ENCODE data around the gene SF3A1. TPM values are rescaled to one million over a fixed set of nuclear protein-coding genes. Genes with fewer than 3 reads are reported as not detected.

SF3A1 gene
- polyA plus RNA-seq, 5 donors = 105 to 165 (median 132) TPM

GRCh38 chr22:30390974-30391691 lies 34.4 kb upstream of the SF3A1 start:
- DNase-seq = peak; percentile 38 to 54

- peak; percentile 83 to 84 for DNase-seq
These were observed 30.5 kb upstream of the SF3A1 start, which contains the start of gene RNF215 for GRCh38 chr22:30386960-30387827. Gene RNF215, minus strand, starts transcription at chr22:30387411. Its CDS starts 98 bp downstream, at chr22:30387313.

GRCh38 chr22:30386608-30386959 lies 29.9 kb upstream of the SF3A1 start:
- DNase-seq = no peak

GRCh38 chr22:30385942-30386341 lies 29.2 kb upstream of the SF3A1 start:
- no peak for DNase-seq

GRCh38 chr22:30383061-30383460 lies 26.4 kb upstream of the SF3A1 start:
- DNase-seq = no peak

- DNase-seq = no peak
These were observed 25.6 kb upstream of the SF3A1 start for GRCh38 chr22:30382340-30382739.

GRCh38 chr22:30381264-30381663 lies 24.6 kb upstream of the SF3A1 start:
- no peak for DNase-seq

- DNase-seq = no peak
These were observed 23.3 kb upstream of the SF3A1 start for GRCh38 chr22:30380011-30380410.

GRCh38 chr22:30375312-30375849 lies 18.7 kb upstream of the SF3A1 start:
- no peak for DNase-seq

GRCh38 chr22:30373331-30374325 lies 16.9 kb upstream of the SF3A1 start:
- DNase-seq = no peak

- DNase-seq = no peak
These were observed 16.2 kb upstream of the SF3A1 start for GRCh38 chr22:30372915-30373314.

GRCh38 chr22:30371981-30372380 lies 15.3 kb upstream of the SF3A1 start:
- DNase-seq = no peak

- no peak for DNase-seq
These were observed 14.6 kb upstream of the SF3A1 start for GRCh38 chr22:30371321-30371720.

- no peak for DNase-seq
These were observed 14.0 kb upstream of the SF3A1 start for GRCh38 chr22:30370641-30371230.

- no peak for DNase-seq
These were observed 11.7 kb upstream of the SF3A1 start for GRCh38 chr22:30368420-30368819.

- DNase-seq = no peak
These were observed 9.2 kb upstream of the SF3A1 start for GRCh38 chr22:30365891-30366290.

GRCh38 chr22:30362651-30363281 lies 6.1 kb upstream of the SF3A1 start:
- DNase-seq = no peak

- no peak for DNase-seq
These were observed 5.4 kb upstream of the SF3A1 start for GRCh38 chr22:30361916-30362650.

- DNase-seq = no peak
These were observed 1.8 kb upstream of the SF3A1 start for GRCh38 chr22:30358541-30358940.
